Stimulated activated CD8-positive, alpha-beta memory T cell treated with anti-CD3 and anti-CD28 coated beads, Interleukin-7, amount 100 ng/mL, for 1 hour (primary cell): Measurements from ENCODE around the gene OMA1.

Experiments
- DNase-seq, 2 donors: peaks; one replicate each; pipeline ENCODE4 v3.0.0-alpha.2; 2020; ENCODE audit warnings: low read depth in 2 of 2

Gene OMA1

DNA sequence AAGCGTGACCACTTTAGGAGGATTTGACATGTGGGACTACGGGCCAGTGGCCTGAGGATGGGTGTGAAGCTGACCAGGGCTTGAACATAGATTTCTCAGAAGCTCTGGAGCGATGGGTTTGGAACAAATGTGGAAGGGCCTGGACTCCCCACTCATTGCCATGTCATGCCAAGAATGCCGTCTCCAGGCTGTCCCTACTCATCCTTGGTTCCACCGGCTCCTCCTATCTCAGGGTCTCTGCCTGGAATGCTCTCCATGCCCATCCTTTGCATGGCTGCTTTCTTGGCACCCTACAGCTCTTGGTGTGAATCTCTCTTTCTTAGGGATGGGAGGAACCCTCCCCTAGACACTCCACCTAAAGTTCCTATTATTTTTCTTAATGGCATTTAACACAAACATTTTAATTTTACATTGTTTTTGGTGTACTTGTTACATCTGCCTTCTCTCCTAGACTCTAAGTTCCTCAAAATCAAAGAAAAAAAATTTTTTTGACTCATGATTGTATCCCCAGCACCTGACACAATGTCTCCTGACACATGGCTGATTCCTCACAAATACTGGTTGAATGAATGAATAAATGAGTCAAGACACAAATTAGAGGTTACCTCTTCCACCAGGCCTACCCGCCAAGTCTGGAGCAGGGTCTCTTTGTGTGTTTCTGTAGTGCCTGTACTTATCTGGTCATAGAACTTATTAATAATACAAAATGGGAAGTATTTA lies 114.5 kb downstream of the OMA1 start:
- DNase-seq, result no peak
